Measurements from ENCODE around the gene IQSEC2. TPM values are rescaled to one million over a fixed set of nuclear protein-coding genes. Genes with fewer than 3 reads are reported as not detected.

Gene IQSEC2
- total RNA-seq, 2 donors from 2014 or later, result 19.8 to 38.7 TPM

- no peak for DNase-seq (ENCODE audit: low spot score)
- no peaks in the 10 kb centered on the region for H3K9me3 ChIP-seq
- H3K27me3 ChIP-seq (replicated peaks; ENCODE audit: insufficient read depth), result no peaks in the 10 kb centered on the region
- no peaks in the 10 kb centered on the region for H3K36me3 ChIP-seq
- TF ChIP-seq, protein P1, sequence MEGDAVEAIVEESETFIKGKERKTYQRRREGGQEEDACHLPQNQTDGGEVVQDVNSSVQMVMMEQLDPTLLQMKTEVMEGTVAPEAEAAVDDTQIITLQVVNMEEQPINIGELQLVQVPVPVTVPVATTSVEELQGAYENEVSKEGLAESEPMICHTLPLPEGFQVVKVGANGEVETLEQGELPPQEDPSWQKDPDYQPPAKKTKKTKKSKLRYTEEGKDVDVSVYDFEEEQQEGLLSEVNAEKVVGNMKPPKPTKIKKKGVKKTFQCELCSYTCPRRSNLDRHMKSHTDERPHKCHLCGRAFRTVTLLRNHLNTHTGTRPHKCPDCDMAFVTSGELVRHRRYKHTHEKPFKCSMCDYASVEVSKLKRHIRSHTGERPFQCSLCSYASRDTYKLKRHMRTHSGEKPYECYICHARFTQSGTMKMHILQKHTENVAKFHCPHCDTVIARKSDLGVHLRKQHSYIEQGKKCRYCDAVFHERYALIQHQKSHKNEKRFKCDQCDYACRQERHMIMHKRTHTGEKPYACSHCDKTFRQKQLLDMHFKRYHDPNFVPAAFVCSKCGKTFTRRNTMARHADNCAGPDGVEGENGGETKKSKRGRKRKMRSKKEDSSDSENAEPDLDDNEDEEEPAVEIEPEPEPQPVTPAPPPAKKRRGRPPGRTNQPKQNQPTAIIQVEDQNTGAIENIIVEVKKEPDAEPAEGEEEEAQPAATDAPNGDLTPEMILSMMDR (IDR thresholded peaks at IDR 0.05), result no peak
- TF ChIP-seq POLR2A (IDR thresholded peaks at IDR 0.05) (no peak), POLR2AphosphoS5 (IDR thresholded peaks at IDR 0.05) (no peak)
- no peaks in the 10 kb centered on the region for H3K4me1 ChIP-seq (replicated peaks)
- intact Hi-C loops (cut with DNase I), result no loop called here
- 82% methylated on average over 11 of the region's 11 CpGs for WGBS
- H3K27ac ChIP-seq, result no peak overlapping the region
- no peak overlapping the region for H3K4me3 ChIP-seq
Measured at GRCh38 chrX:53263597-53264094, 17.7 kb downstream of the IQSEC2 start.

GRCh38 chrX:53262918-53263394 is 18.4 kb downstream of the IQSEC2 start:
- 46% methylated on average over 8 of the region's 8 CpGs for WGBS
- H3K36me3 ChIP-seq, result no peaks in the 10 kb centered on the region
- no peaks in the 10 kb centered on the region for H3K4me1 ChIP-seq (replicated peaks)
- no peak for DNase-seq (ENCODE audit: low spot score)
- no peaks in the 10 kb centered on the region for H3K27me3 ChIP-seq (replicated peaks; ENCODE audit: insufficient read depth)
- no peaks in the 10 kb centered on the region for H3K9me3 ChIP-seq
- intact Hi-C loops (cut with DNase I), result no loop called here
- no peak overlapping the region for H3K4me3 ChIP-seq
- no peak overlapping the region for H3K27ac ChIP-seq
- TF ChIP-seq, protein P1 (IDR thresholded peaks at IDR 0.05), result no peak
- TF ChIP-seq POLR2AphosphoS5 (IDR thresholded peaks at IDR 0.05), result no peak
- no peak for TF ChIP-seq POLR2A (IDR thresholded peaks at IDR 0.05)

GRCh38 chrX:53262189-53262917 is 19.0 kb downstream of the IQSEC2 start:
- Histone ChIP-seq H3K27me3 (replicated peaks; ENCODE audit: insufficient read depth) (no peaks in the 10 kb centered on the region), H3K36me3 (no peaks in the 10 kb centered on the region), H3K27ac (no peak overlapping the region), H3K4me1 (replicated peaks) (no peaks in the 10 kb centered on the region), H3K4me3 (no peak overlapping the region), H3K9me3 (no peaks in the 10 kb centered on the region)
- TF ChIP-seq POLR2AphosphoS5 (IDR thresholded peaks at IDR 0.05) (no peak), POLR2A (IDR thresholded peaks at IDR 0.05) (no peak)
- TF ChIP-seq, protein P1 (IDR thresholded peaks at IDR 0.05), result no peak
- 80% methylated on average over 7 of the region's 7 CpGs for WGBS
- intact Hi-C loops (cut with DNase I), result no loop called here
- no peak for DNase-seq (ENCODE audit: low spot score)

- H3K27me3 ChIP-seq (replicated peaks; ENCODE audit: insufficient read depth), result no peaks in the 10 kb centered on the region
- no peak for DNase-seq (ENCODE audit: low spot score)
- intact Hi-C loops (cut with DNase I), result no loop called here
- no peaks in the 10 kb centered on the region for H3K4me1 ChIP-seq (replicated peaks)
- no peaks in the 10 kb centered on the region for H3K36me3 ChIP-seq
- H3K27ac ChIP-seq, result no peak overlapping the region
- H3K9me3 ChIP-seq, result no peaks in the 10 kb centered on the region
- WGBS, result 71% methylated on average over 7 of the region's 7 CpGs
- no peak overlapping the region for H3K4me3 ChIP-seq
- no peak for TF ChIP-seq POLR2AphosphoS5 (IDR thresholded peaks at IDR 0.05)
- TF ChIP-seq, protein P1 (IDR thresholded peaks at IDR 0.05), result no peak
- no peak for TF ChIP-seq POLR2A (IDR thresholded peaks at IDR 0.05)
Measured at GRCh38 chrX:53261355-53261972, 19.9 kb downstream of the IQSEC2 start.
